HG03439 (cell line): Measurements from ENCODE around the gene TCAP.
A peak's percentile ranks its signal among the peaks of the same experiment; 100 is the strongest.

ENCODE experiments used
- ATAC-seq: cut with Tn5 transposase; IDR thresholded peaks from one replicate; pipeline ENCODE4 v1.9.1; 2021; ENCODE audit warnings: mild to moderate bottlenecking, moderate library complexity; ENCODE audit not compliant: unreplicated experiment

The TCAP gene

DNA sequence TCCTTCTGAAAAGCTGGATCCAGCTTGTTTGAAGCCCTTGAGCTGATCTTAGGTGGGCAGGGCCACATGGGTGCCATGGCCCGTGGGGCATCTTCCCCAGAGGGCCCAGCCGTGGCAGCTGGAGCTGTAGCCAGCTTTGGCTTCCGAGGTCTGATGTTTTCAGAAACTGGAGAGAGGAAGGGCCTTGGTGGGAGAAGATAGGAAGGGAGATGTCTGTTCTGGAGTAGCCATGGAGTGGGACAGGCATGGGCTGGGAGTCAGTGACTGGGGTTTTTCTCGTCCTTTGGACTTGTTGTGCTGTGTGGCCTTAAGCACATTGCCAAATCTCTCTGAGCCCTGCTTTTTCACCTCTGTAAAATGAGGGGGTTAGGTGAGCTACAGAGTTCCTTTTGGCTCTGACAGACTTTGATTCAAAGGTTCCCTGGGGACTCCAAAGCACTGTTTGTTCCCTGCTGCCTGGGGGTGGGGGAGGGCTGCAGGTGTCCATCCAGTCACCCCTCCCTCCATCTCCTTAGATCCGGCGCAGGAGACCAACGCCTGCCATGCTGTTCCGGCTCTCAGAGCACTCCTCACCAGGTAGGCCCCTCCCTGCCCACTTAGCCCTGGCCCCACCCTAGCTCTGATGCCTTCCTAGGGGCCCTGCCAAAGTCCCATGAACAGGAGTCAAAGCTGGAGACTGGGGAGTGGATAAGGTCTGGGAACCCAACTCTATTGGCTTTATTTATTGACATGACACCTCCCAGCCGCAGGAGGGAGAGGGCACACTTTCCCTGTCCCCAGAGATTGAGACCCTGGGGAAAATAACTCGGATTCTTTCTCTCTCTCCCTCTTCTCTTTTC, 36.3 kb upstream of the TCAP start:
- no peak for ATAC-seq

DNA sequence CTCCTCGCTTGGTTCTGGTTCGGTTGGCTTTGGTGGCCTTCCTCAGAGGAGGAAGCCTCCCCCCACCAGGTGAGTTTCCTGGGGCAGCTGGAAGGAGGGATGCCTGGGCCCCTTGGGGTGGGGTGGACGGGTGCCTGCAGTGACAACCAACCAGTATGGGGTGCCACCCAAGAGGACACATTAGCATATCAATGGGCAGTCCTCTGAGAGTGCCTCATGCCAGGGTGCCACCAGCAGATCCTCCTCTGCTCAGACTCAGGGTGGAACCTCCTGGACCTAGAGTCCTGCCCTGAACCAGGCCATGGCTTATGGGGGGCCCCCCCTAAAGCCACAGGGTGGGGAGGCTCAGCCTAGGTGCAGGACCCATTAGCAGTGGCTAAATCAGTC, 35.7 kb upstream of the TCAP start:
- no peak for ATAC-seq

DNA sequence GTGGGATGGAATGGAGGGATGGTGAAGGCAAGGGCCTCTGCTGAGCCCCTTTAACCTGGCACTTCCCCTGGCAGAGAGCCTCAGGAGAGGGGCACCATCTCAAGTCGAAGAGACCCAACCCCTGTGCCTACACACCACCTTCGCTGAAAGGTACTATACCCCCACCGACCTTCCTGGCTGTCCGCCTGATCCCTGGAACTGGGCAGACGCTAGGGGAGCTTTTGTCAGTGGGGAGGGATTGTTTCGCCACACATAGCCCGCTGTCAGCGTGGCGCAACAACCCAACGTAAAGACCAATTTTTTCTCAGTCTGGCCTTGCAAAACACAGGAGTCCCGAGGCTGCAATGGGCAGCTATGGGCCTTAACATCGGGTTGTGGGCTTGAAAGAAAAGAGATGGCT, 35.3 kb upstream of the TCAP start:
- ATAC-seq: no peak

DNA sequence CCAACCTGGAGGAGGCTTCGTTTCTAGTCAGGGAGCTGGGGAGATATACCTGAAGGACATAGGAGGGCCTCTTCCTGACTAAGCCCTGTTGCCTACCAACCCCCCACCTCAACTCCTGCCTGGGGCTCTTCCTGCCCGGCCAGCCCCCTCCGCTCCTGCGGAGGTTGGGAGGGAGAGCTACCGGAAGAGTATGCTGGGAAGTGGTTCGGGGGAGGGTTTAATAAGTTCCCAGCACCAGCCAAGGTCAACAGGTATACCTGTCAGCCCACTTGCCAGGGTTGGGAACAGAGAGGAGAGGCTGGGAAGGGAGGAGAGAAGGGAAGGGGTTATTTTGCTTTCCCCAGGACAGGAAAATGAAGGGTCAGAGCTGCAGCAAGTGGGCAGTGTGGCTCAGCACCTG, 33.7 kb upstream of the TCAP start:
- ATAC-seq: no peak

DNA sequence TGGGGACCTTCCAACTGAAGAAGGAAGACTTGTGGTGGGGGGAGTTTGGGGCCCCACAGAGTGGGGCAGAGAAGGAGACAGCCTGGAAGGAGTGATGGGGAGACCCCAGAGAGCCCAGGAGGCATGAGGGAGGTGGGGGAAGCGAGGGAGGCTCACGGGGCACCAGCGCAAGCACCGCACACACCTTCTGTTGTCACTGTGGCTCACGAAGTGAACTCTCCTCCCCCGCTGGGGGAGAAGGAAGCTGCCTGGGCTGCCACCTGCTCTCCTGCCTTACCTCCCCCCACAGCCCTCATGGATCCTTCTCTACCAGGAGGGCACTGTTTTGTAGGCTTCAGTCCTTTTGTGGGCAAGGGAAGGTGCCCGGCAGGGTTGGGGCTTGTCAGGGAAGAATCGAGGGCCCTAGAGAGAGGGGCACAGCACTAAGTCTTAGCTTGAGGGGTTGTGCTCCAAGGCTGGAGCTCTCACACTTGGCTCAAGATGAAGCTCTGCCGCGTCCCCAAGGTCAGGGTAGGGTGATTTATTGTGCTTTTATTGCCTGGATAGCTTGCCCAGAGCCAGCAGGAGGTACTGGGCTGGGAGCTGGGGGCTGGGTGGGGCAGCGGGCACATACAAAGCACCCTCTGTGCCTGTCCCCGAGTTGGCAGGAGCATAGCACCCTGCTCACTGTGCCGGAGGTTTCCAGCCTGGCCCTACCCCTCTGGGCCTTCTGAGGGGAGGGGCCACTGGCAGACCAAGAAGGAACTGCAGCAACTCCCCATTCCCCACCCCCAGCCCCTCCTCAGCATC, 32.8 kb upstream of the TCAP start:
- no peak for ATAC-seq

DNA sequence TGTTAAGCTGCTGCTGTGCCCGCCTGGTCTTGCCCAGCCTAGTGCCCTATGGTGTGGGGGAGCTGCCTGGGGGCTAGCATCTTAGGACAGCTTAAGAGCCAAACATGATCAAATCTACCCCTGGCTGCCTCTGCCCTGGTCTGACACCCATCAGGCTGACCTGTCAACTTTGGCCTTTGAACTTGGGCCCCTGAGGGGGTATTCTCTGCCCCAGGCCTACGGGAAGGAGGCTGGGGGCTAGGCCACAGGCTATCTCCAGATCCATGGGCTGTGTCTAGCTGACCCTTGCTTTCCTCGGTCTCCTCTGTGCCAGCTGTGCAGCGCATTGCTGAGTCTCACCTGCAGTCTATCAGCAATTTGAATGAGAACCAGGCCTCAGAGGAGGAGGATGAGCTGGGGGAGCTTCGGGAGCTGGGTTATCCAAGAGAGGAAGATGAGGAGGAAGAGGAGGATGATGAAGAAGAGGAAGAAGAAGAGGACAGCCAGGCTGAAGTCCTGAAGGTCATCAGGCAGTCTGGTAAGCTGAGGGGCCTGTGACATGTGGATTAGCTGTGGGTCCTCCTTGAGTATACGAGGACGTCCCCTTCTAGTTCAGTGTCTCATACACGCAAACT, 31.5 kb upstream of the TCAP start:
- no peak for ATAC-seq

DNA sequence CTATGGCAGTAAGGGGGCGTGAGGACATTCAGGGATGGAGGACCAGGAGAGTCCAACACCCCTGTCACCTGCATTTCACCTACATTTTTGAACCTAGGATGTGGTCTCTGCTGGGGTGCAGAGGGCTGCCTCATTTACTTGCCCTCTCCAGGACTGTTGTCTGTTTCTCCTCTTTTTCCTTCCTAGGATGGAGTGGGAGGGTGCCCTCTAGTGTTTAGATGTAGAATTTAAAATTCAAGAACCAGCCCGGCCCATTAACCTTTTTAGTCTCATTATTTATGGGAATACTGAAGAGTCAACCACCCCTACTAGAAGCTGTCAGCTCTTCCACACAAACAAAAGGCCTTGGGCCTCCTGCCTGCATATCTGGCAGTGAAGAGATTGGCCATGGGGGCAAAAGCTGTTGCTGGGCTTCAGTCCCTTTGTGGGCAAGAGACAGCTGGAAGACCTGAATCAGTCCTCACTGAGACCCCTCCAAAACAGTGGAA, 30.7 kb upstream of the TCAP start:
- no peak for ATAC-seq

DNA sequence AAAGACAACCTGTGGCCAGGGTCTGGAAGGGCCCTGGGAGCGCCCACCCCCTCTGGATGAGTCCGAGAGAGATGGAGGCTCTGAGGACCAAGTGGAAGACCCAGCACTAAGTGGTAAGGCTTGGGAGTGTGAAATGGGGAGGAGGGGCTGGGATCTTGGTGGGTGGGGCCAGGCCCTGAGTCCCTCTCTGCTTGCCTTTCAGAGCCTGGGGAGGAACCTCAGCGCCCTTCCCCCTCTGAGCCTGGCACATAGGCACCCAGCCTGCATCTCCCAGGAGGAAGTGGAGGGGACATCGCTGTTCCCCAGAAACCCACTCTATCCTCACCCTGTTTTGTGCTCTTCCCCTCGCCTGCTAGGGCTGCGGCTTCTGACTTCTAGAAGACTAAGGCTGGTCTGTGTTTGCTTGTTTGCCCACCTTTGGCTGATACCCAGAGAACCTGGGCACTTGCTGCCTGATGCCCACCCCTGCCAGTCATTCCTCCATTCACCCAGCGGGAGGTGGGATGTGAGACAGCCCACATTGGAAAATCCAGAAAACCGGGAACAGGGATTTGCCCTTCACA, 29.5 kb upstream of the TCAP start:
- ATAC-seq: no peak

DNA sequence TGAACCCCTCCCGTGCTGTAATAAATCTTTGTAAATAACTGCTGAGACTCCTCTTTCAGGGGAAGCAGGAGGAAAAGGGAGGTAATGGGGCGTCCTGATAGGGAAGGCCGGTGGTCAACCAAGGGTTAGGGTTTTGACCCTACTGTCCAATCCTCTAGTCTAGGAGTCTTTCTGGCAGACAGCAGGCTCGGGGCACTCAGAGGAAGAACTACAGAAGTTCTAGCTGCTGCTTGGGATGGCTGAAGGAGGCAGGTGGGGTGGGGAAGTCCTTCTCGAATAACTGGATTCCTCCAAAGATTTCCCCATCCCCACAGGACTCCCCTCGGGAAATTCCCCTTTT, 28.6 kb upstream of the TCAP start:
- ATAC-seq: no peak

DNA sequence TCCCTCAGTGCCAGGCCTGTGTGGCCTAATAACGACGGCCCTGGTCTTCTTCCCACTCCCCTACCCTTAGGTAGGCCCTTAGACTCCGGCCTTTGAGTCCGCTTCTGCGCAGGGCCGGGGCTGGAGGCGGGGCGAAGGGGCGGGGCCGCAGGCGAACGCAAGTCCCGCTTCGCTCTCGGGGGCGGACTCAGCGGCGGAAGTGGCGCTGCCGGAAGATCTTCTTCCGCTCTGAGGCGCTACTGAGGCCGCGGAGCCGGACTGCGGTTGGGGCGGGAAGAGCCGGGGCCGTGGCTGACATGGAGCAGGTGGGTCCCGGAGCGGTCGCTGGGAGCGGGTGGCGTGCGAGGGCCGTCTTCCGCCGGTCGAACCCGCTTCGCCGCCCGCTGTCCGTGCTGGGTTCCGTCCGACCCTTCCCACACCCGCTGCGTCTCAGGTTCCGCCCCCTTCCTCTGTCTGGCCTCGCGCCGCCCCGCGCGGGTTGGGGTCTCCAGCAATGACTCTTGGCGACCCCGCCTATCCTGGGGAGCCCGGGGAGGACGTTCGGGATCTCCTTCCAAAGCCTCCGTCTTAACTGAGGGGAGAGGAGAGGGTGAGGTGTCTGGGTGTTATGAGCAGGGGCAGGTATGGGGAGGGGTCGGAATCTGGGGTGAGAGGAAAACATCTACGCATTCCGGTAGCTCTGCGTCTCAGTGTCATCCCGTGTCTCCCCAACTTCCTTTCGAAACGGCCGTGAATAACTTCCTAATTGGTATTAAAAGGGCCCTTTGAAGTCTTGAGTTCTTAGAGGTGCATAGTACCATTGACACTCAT, 28.0 kb upstream of the TCAP start, which contains the start of gene STARD3:
Gene STARD3 (plus strand): TSS at position 218 of the 810 bp plus-strand sequence. CDS start 16,388 bp downstream, outside the sequence.
- ATAC-seq: peak; percentile 67

DNA sequence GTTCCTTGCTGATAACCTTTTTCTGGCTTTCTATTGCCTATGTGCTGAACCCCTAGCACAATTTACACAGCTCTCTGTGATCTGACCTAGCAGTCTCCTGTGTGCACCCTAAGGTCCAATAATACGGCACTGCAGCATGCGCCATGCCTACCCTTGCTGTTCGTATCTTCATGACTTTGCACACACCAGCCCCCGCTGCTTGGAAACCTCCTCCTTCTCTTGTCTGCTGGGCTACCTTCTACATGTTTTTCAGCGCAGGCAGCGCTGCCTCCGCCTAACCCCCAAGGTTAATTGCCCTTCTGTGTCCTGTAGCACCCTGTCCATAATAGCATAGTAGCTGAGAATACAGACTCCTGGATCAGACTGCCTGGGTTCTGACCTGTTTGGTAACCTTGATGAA, 26.8 kb upstream of the TCAP start:
- ATAC-seq: no peak

DNA sequence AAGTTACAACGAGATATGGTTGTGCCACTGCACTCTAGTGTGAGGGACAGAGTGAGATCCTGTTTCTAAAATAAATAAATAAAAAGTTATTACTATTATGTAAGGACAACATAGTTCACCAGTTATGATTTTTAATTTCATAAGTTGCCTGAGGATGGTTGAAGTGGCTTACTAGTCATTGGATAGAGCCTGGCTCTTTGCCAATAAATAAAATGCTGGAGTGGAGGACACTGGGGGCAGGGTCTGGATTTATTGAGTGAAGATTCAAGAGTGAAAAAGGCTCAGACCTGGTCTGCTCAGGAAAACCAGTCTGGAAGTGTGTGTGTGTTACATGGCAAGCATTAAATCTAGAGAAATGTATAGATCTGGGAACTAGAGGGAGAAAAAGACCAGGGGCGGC, 26.1 kb upstream of the TCAP start:
- no peak for ATAC-seq

DNA sequence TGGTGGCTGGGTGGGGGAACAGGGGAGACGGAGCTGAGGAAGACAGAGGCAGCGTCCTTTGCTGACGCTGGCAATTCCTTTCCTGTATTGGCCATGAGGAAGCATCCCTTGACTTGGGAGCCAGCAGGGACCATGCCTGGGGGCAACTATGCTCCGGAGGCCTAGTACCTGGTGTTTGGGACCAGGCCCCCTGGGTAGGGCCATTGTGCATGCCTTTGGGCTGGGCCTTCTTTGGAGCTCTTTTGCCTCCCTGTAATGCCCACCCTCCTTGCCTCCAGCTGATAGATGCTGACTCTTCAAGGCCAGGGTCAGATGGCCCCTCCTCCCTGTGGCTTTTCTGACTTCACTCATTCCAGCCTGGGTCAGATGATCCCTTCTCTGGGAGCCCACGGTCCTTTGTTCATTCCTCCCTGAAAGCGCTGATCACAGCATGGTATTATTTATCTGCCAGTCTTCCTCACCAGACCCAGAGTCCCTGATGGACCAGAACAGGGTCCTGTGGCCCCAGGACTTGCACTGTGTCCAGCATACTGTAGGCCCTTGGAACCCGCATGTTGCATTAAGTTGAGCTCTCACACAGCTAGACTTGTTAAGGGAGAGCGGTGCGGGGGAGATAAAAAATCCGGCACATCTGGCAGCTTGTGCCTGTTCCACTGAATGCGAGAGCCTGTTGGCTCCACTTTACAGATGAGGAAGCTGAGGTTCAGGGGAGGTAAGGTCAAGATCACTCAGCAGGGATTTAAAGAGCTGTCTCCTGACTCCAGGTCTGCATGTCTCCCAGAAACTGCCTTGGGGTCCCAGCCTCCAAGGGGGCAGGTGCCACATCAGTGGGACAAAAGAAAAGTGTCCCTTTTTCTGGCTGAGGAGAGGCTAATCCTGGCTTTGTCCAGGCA, 25.3 kb upstream of the TCAP start:
- ATAC-seq: no peak

DNA sequence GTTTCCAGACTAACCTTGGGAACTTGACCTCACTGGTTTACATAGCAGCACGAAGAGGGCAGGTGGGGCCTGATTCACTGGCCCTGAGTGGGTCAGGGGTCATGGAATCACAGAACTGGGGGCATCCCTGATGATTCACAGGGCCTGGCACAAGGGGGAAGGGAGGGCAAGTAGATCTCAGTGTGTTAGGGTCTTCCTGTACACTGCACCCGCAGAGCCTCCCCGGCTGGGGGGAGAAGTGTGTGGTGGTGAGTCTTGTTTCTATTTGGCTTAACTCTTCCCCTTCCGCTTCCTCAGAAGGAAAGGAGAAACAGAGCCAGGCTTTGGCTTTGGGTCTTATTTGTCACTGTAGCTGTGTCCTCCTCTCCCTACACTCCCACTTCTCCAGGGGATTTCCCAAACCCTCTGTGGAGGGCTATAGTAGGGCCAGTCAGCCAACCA, 24.5 kb upstream of the TCAP start:
- ATAC-seq: no peak

DNA sequence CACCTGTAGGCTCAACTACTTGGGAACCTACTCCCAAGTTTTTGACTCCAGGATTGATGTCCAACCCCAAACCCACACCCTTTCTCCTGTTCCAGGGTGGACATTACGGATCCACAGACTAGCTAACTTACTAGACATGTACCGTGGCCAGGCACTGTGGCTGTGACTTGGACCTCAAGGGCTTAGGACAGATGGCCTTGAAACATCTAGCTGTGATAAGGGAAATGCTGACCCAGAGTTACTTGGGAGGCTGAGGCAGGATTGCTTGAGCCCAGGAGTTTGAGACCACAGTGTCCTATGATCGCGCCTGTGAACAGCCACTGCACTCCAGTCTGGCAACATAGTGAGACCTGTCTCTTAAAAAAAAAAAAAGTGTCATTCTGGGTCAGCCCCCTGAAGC, 24.1 kb upstream of the TCAP start:
- no peak for ATAC-seq

DNA sequence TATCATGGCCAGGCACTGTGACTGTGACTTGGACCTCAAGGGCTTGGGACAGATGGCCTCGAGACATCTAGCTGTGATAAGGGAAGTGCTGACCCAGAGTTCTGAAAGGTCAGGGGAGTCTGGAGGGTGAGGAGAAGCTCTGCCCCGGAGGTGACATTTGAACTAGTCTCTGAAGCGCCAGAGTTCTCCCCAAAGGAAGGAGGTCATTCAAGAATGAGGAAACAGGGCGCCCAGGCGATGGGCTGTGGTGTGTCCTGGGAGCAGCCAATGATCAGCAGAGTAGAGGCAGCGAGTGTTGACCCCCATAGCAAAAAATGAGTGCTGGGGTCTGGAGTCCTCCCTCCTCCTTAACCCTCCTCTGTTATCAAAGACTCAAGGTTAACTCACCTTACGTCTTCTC, 23.3 kb upstream of the TCAP start:
- no peak for ATAC-seq

DNA sequence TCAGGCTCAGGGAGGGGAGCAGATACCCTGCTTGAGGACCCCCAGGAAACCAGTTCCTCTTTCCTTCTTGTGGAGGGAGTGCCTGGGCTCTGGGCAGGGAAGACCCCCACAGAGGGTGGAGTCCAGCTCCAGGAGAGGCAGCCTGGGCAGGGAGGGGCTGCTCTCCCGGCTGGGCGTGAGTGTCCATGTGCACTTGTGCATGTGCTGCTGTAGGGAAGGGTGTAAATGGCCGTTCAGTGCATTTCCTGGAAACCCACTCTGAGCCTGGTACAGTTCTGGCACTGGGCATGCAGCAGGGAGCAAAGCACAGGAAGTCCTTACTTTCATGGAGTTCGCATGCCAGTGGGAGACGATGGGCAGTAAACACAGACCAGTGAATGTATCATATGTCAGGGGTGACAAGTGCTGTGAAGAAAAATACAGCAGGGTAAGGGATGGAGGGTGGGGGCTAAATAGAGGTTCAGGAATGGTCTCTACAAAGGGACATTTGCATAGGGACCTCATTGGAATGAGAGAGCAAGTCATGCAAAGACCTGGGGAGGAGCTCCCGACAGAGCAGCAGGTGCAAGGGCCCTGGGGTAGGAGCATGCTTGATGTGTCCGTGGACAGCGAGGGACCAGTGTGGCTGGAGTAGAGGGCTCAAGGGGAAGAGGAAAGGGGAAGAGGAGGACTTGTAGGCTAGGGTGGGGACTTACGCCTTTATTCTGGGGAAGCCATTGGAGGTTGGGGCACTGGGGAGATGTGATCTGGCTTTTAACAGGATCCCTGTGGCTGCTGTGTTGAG, 22.7 kb upstream of the TCAP start:
- no peak for ATAC-seq

DNA sequence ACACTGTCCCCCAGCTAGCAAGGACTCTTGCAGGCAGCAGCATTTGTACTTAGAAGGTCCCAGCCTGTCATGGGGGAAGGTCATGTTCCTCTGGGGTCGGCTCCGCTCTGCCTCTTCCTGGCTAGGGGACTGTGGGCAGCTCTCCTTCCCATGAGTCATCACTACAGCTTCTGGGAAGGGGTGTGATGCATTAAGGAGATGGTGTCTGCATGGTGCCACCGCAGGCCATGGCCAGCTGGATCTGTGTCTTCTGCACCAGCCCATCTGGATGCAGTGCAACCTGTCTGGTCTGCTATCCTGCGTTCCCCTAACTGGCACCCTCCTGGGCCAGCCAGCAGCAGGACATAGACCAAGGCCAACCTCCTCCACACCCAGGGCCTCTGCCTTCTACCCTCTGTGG, 21.9 kb upstream of the TCAP start:
- no peak for ATAC-seq

DNA sequence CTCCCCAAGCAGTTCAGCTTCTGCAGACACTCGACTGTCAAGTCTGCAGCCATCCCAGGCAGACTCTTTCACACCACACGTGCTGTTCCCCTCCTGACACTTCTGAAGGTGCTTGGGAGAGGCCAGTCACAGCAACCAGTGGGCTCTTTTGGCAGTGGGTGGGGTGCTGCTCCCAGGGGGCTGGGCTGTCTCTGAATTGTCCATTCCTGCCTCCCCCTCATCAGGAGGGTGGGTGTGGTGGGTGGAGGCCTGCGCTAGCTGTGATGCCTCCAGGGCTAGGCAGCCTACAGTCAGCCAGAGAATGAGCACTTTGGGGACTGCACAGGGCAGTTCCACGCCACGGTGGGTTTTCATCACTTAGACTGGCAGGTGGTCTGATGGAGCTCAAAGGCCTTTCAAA, 17.9 kb upstream of the TCAP start:
- ATAC-seq: no peak
